Stimulated activated CD8-positive, alpha-beta memory T cell treated with anti-CD3 and anti-CD28 coated beads, Interleukin-12 subunit alpha, Interleukin-12 subunit beta, amount 100 ng/mL, for 24 hours (primary cell): ENCODE data around the gene BRICD5.

Experiments
- DNase-seq: peaks from one replicate; pipeline ENCODE4 v3.0.0-alpha.2; 2020; ENCODE audit errors: extremely low read depth

The BRICD5 gene

GRCh38 chr16:2237493-2238149 lies 27.0 kb upstream of the BRICD5 start:
- no peak for DNase-seq

DNA sequence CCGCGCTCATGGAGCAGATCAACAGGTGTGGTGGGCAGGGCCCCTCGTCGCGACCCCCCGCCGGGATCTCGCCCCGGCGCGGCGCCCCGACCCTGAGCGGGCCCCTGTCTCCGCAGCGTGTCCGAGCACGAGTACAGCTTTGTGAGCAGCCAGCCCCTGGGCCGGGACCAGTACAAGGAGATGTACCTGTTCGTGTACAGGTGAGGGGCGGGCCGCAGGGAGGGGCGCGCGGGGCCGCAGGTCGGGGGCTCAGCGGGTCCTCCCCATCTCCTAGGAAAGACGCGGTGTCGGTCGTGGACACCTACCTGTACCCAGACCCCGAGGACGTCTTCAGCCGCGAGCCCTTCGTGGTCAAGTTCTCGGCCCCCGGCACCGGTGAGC lies 26.4 kb upstream of the BRICD5 start:
- DNase-seq, result no peak

DNA sequence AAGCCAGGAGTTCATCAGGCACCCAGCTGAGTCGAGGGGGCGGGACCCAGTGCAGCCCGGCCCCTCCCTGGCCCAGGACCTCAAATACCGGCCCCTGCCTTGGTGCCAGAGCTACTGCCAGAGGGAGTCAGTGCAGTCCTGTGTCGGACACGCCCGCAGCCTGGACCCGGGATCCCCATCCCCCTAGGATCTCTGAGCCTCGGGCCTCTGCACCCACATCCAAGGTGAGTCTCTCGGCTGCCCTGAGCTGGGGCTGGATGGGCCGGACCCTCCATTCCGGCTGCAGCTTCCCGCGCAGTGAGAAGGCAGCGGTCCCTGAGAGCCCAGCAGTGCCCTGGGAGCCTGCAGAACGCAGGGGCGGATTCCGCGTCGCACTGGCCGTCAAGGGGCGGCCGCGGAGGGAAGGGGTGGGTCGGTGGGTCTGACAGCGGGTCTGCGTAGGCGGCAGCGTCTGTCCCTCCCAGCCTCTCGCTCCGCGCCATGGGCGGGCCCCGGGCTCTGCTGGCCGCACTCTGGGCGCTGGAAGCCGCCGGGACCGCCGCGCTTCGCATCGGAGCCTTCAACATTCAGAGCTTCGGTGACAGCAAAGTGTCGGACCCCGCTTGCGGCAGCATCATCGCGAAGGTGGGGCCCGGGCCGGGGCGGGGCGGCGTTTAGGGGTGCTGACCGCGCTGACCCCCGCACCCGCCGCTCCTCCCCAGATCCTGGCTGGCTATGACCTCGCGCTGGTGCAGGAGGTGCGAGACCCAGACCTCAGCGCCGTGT lies 25.9 kb upstream of the BRICD5 start, which contains the start of gene DNASE1L2:
Gene DNASE1L2 (plus strand): TSS at position 108 of the 765 bp plus-strand sequence. CDS start 373 bp downstream, at position 481.
- DNase-seq, result no peak

- no peak for DNase-seq
Measured at GRCh38 chr16:2235695-2236336, 25.2 kb upstream of the BRICD5 start.

- DNase-seq, result no peak
Measured at GRCh38 chr16:2235234-2235651, 24.6 kb upstream of the BRICD5 start.

DNA sequence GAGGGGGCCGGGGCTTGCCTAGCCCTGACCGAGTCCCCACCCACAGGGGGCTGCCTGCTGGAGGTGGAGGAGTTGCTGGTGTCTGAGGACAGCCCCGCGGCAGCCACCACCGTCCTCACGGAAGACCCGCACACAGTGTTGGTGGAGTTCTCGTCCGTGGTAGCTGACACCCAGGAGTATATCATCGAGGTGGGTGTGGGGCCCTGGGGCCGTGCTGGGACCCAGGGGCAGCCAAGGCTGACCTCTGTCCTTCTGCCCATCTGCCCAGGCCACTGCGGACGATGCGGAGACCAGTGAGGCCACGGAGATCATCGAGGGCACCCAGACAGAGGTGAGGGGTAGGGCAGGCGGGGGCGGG lies 24.1 kb upstream of the BRICD5 start:
- no peak for DNase-seq

DNA sequence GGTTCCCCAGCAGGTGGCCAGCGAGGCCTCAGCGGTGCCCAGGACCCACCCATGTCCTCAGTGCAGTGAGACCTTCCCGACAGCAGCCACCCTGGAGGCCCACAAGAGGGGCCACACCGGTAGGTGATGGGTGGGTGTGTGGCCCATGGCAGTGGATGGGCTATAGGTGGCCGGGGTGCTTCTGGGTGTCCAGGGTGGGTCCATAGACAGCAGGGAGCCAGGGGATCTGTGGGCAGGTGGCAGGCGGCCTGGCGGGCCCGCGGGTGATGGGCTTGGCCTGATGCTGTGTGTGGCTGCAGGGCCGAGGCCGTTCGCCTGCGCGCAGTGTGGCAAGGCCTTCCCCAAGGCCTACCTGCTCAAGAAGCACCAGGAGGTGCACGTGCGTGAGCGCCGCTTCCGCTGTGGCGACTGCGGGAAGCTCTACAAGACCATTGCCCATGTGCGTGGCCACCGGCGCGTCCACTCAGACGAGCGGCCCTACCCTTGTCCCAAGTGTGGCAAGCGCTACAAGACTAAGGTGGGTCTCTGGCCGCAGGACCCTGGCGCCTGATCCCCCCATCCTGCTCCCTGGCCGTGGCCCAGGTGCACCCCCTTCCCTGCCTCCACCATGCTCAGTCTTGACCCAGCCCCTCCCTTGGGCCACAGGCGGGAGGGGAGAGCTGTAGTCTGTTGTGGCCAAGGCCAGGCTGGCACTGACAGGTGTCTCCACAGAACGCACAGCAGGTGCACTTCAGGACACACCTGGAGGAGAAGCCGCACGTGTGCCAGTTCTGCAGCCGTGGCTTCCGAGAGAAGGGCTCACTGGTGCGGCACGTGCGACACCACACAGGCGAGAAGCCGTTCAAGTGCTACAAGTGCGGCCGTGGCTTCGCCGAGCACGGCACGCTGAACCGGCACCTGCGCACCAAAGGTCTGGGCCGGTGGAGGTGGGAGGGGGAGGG lies 23.5 kb upstream of the BRICD5 start:
- DNase-seq, result no peak

DNA sequence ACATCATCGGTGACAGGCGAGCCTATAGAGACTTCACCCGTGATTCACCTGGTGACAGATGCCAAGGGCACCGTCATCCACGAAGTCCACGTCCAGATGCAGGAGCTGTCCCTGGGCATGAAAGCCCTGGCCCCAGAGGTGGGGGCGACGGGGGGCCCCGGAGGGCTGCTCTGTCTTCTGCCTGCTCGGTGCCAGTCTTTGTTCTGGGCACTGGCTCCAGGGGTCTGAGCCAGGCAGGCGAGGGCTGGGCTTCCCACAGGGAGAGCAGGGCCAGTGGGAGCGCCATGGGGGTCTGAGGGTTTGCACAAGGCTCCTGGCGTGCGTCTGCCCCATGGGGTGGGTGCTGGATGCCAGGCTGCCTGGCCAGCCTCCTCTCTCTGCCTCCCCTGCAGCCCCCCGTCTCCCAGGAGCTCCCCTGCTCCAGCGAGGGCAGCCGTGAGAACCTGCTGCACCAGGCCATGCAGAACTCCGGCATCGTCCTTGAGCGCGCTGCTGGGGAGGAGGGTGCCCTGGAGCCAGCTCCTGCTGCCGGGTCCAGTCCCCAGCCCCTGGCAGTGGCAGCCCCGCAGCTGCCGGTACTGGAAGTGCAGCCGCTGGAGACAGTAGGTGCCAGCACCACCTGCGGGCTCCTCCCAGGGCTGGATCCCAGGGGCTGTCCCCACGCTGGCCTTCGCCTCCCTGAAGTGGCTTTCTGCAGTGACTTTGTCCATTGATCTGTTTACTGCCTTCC lies 22.5 kb upstream of the BRICD5 start:
- DNase-seq, result no peak

DNA sequence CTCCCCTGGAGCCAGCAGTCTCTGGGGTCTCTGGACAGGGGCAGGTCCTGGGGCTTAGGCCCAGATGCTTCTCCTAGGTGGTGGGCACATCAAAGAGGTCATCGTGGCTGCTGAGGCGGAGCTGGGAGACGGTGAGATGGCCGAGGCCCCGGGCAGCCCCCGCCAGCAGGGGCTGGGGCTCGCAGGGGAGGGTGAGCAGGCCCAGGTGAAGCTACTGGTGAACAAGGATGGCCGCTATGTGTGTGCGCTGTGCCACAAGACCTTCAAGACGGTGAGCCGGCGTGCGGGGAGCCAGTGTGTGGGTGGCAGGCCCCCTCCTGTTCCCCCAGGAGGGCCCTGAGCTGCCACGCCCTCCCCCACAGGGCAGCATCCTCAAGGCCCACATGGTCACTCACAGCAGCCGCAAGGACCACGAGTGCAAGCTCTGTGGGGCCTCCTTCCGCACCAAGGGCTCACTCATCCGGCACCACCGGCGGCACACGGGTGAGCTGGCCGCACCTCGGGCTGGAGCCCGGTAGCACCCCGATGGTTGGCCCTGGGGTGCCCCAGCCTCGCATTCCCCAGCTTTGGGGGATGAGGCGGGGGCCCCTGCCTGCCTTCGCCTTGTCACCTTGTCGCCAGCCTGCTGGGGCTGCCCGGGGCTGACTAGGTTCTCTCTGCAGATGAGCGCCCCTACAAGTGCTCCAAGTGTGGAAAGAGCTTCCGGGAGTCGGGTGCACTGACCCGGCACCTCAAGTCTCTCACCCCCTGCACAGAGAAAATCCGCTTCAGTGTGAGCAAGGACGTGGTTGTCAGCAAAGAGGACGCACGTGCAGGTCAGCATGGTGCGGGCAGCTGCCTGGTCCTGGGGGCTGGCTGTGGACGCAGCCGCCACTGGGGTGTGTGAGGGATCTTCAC lies 21.7 kb upstream of the BRICD5 start:
- no peak for DNase-seq

- DNase-seq, result no peak
Measured at GRCh38 chr16:2231016-2231931, 20.6 kb upstream of the BRICD5 start.

- DNase-seq, result no peak
Measured at GRCh38 chr16:2230376-2230775, 19.7 kb upstream of the BRICD5 start.

DNA sequence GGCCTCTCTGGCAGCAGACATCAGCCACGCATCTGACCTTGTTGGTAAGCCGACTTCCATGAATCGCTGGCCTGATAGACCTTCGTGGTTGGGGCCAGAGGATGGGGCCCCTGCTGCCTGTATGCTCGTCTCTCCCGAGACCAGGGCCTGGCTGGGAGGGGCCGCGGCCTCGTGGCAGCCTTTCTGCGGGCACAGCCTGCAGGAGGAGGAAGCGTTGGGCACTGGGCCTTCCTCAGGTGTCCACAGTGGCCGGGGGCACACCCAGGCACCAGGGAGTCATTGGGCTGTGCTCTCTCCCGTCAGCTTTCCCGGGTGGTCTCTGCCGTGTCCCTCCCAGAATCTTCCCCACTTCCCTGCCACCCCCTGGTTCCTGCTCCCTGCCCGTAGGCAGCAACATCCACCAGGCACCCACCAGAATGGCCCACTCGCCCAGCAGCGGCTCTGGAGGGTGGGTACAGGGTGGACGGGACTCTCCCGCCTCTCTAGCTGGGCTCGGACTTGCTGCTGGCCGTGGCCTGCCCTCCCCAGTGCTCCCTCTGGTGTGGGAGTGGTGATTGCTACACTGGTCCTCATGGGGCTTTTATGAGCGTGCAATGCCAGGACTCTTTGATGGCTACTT lies 19.1 kb upstream of the BRICD5 start:
- no peak for DNase-seq

DNA sequence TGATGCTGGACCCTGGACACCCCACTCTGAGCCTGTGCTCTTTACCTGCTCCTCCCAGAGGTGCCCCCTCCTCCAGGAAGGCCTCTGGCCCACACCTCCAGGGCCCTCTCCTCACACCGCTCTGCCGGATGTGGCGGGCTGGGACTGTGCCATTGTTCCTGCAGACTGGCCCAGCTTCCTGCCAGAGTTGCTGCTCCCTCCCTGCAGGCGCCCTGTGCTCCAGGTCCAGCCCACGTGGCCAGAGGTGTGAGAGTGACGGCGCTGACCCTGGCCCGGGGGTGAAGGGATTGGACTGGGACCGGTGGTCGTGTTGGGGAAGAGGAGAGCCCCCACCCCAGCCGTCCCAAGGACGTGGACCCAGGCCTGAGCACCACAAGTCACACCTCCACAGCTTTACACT lies 18.4 kb upstream of the BRICD5 start:
- DNase-seq, result no peak

- DNase-seq, result no peak
Measured at GRCh38 chr16:2228161-2228824, 17.6 kb upstream of the BRICD5 start.

DNA sequence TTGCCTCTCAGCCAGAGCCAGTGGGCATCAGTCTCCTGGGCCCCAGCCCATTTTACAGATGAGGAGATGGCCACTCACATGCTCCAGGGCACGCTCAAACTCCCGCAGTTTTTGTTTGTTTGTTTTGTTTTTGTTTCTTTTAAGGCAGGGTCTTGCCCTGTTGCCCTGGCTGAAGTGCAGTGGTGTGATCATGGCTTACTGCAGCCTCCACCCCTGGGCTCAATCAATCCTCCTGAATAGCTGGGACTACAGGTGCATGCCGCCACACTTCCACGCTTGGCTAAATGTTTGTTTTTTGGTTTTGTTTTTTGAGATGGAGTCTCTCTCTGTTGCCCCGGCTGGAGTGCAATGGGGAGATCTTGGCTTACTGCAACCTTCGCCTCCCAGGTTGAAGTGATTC lies 16.3 kb upstream of the BRICD5 start:
- no peak for DNase-seq

- DNase-seq, result no peak
Measured at GRCh38 chr16:2226245-2226793, 15.7 kb upstream of the BRICD5 start.

DNA sequence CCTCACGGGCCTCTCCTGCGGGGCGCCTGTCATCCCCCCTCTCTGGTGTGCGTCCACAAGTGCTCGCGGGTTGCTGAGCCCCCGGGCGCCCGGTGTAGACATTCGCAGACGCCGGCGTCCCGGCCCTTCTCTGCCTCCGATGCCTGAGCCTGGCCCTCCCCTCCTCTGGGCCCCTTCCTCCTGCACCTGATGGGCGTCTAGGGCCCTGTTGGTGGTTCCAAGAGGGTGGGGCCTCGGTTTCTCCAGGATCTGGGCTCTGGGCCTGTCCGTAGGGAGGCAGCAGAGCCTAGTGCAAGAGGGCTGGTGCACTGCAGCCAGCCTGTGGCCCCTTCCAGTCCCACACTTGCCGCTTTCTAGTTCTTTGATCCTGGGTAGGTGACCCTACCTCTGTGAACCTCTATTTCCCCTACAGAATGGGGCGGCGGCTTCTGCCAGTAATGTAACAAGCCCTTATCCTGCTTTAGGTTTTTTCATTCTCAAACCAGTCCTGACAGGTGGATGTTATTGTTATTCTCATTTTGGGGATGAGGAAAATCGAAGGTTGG lies 13.4 kb upstream of the BRICD5 start:
- DNase-seq, result no peak
